HEK293 (cell line): ENCODE data around the gene CTNNA2.

Source experiments
- CTCF ChIP-seq: fragments of 450-650 bp; formaldehyde crosslinking; IDR thresholded peaks from 2 replicates; pipeline ENCODE4 v1.5.1; 2016; ENCODE audit warnings: missing biosample characterization, missing genetic modification characterization
- GLIS2 ChIP-seq: fragments of 450-650 bp; formaldehyde crosslinking; IDR thresholded peaks from 2 replicates; pipeline ENCODE4 v1.5.1; 2016; ENCODE audit warnings: missing biosample characterization, missing genetic modification characterization
- ZBTB48 ChIP-seq: fragments of 450-650 bp; formaldehyde crosslinking; IDR thresholded peaks from 2 replicates; pipeline ENCODE4 v1.5.1; 2016; ENCODE audit warnings: missing biosample characterization, missing genetic modification characterization
- ZNF140 ChIP-seq: fragments of 450-650 bp; formaldehyde crosslinking; IDR thresholded peaks from 2 replicates; pipeline ENCODE4 v1.5.1; 2016; ENCODE audit warnings: missing biosample characterization, missing genetic modification characterization
- ZNF341 ChIP-seq: fragments of 450-650 bp; formaldehyde crosslinking; IDR thresholded peaks from 2 replicates; pipeline ENCODE4; 2016; ENCODE audit warnings: low read depth, missing biosample characterization, missing genetic modification characterization
- ZNF398 ChIP-seq: fragments of 450-650 bp; formaldehyde crosslinking; IDR thresholded peaks from 2 replicates; pipeline ENCODE4 v1.5.1; 2017; ENCODE audit warnings: missing biosample characterization, missing genetic modification characterization
- ZNF510 ChIP-seq: fragments of 450-650 bp; formaldehyde crosslinking; IDR thresholded peaks from 2 replicates; pipeline ENCODE4 v1.5.1; 2018; ENCODE audit warnings: mild to moderate bottlenecking, missing genetic modification characterization, missing biosample characterization; ENCODE audit not compliant: insufficient replicate concordance
- ZNF704 ChIP-seq: fragments of 450-650 bp; formaldehyde crosslinking; IDR thresholded peaks from 2 replicates; pipeline ENCODE4 v1.5.1; 2016; ENCODE audit warnings: missing biosample characterization, missing genetic modification characterization
- ZSCAN30 ChIP-seq: fragments of 450-650 bp; IDR thresholded peaks from 2 replicates; pipeline ENCODE4 v1.5.1; 2018; ENCODE audit warnings: missing biosample characterization, mild to moderate bottlenecking, missing genetic modification characterization, moderate library complexity

GRCh38 chr2:80198042-80198441 lies 685.2 kb downstream of the CTNNA2 start:
- TF ChIP-seq ZNF398 (tag by site-specific recombination) (no peak), CTCF (tag by site-specific recombination) (no peak), ZSCAN30 (no peak), ZNF341 (tag by site-specific recombination) (no peak), ZNF704 (no peak), ZBTB48 (tag by site-specific recombination) (no peak), ZNF140 (tag by site-specific recombination) (no peak), ZNF510 (tag by site-specific recombination) (no peak), GLIS2 (tag by site-specific recombination) (no peak)
